GM12801 (cell line): ENCODE data around the gene SLC26A11.
A peak's percentile ranks its signal among the peaks of the same experiment; 100 is the strongest.

Experiments
- CTCF ChIP-seq: IDR thresholded peaks from one replicate; pipeline ENCODE4 v1.5.1; 2011; ENCODE audit warnings: control low read depth; ENCODE audit not compliant: insufficient read length; ENCODE audit errors: extremely low read depth

SLC26A11 gene

DNA sequence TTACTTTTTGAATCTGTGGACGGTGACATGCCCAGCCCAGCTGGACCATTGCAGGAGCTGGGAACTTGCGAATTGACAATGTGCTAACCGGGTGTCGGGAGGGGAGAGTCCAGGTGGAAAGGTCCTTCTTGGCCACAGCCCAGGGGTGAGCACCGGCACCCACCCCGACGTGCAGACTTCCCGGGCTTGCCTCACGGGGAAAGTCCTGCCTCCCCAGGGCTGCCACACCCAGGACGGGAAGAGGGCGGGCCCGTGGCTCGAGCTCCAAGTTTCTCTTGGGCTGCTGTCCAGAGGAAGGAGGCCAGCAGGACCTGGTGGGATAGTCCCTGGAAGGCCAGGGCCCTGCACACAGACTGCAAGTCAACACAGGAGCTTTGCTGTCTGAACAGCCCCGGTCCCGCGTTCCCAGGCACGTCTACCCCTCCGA is 32.7 kb upstream of the SLC26A11 start:
- TF ChIP-seq CTCF: no peak

GRCh38 chr17:80189611-80190010 is 30.6 kb upstream of the SLC26A11 start:
- no peak for TF ChIP-seq CTCF

GRCh38 chr17:80190716-80191115 is 29.5 kb upstream of the SLC26A11 start:
- no peak for TF ChIP-seq CTCF

DNA sequence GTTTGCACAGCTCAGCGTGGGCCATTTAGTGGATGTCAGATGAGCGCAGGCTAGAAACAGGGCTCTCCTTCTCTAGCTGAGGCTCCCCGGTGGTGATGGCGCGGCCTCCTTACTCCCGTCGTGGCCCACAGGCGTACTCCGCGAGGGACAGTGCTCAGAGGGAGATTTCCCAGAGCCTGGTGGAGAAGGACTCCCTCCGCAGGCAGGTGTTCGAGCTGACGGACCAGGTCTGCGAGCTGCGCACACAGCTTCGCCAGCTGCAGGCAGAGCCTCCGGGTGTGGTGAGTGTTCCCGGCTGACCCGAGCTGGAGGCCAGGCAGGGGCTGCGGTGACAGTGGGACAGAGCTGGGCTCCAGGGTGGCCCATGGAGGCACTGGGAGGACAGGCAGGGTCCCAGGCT is 29.0 kb upstream of the SLC26A11 start:
- no peak for TF ChIP-seq CTCF

- TF ChIP-seq CTCF: no peak
These were observed 28.2 kb upstream of the SLC26A11 start for GRCh38 chr17:80191865-80192661.

- no peak for TF ChIP-seq CTCF
These were observed 25.1 kb upstream of the SLC26A11 start for GRCh38 chr17:80195141-80195540.

DNA sequence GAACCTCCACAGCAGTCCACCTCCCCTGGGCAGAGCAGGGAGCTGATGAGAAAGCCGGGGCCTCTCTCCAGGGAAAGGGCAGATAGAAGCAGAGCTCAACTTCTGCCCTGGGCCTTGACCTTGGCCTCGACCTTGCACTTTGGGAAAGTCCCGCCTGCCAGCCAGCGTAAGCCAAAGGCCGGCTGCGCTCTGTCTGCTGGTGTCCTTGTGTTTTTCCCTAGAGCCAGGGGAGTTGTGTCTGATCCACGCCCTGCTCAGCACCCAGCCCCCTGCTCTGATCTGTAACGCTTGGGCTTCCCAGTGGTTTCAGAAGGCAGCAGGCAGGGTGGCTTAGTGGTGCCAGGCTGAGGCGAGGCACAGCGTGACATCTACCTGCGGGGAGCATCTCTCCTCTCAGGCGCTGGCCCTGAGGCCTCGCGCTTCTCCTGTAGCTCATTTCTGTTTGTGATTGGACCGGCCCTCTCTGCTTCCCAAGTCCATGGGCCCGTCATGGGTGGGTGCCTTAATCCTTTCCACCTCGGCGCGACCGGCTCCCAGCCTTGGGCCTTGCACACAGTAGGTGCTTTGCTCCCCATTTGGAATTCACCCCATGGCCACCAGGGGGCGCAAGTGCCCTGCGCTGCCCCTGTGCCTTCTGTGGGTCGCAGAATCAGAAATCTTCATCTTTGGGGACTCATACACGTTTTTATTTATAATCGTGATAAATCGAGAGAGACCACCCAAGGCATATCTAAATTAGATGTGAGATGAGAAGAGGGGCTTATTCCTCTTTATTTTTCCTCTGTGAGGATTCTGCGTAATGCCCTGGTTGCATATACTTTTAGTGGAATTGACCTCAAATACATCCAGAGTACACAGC is 24.3 kb upstream of the SLC26A11 start:
- peak; percentile 18 for TF ChIP-seq CTCF
